ENCODE measurements around the gene CRYGD. TPM values are rescaled to one million over a fixed set of nuclear protein-coding genes. Genes with fewer than 3 reads are reported as not detected.
"Not testable (repeated sequence)": the region's sequence is repeated elsewhere in the genome, so short reads cannot be mapped to it uniquely, and the experiment has no call there.

CRYGD gene
- not detected for total RNA-seq

GRCh38 chr2:208124013-208124715 is at the start of gene CRYGD:
CRYGD (minus strand) TSS chr2:208124524; CDS start chr2:208124473, 51 bp downstream.
- not testable (repeated sequence) for DNase-seq (ENCODE audit: low spot score)

- no peak for DNase-seq (ENCODE audit: low spot score)
Measured at GRCh38 chr2:208172125-208172524, 47.8 kb upstream of the CRYGD start.

- no peak for DNase-seq (ENCODE audit: low spot score)
Measured at GRCh38 chr2:208164951-208165755, 40.8 kb upstream of the CRYGD start.

GRCh38 chr2:208163489-208163888 is 39.2 kb upstream of the CRYGD start, which contains the start of gene CRYGA:
CRYGA (minus strand) TSS chr2:208163589; CDS start chr2:208163556, 33 bp downstream.
- no peak for DNase-seq (ENCODE audit: low spot score)

- no peak for DNase-seq (ENCODE audit: low spot score)
Measured at GRCh38 chr2:208156439-208156838, 32.1 kb upstream of the CRYGD start.

- no peak for DNase-seq (ENCODE audit: low spot score)
Measured at GRCh38 chr2:208153156-208153555, 28.8 kb upstream of the CRYGD start.

- no peak for DNase-seq (ENCODE audit: low spot score)
Measured at GRCh38 chr2:208150956-208151355, 26.6 kb upstream of the CRYGD start.

GRCh38 chr2:208150094-208150493 is 25.8 kb upstream of the CRYGD start:
- DNase-seq (ENCODE audit: low spot score), result no peak

GRCh38 chr2:208148803-208149202 is 24.5 kb upstream of the CRYGD start:
- DNase-seq (ENCODE audit: low spot score), result no peak

- DNase-seq (ENCODE audit: low spot score), result no peak
Measured at GRCh38 chr2:208147759-208148158, 23.4 kb upstream of the CRYGD start.

GRCh38 chr2:208147008-208147407 is 22.7 kb upstream of the CRYGD start:
- DNase-seq (ENCODE audit: low spot score), result no peak

- no peak for DNase-seq (ENCODE audit: low spot score)
Measured at GRCh38 chr2:208146006-208146405, 21.7 kb upstream of the CRYGD start, which contains the start of gene CRYGB. CRYGB (minus strand) TSS chr2:208146158; CDS start chr2:208146120, 38 bp downstream.

- DNase-seq (ENCODE audit: low spot score), result no peak
Measured at GRCh38 chr2:208142925-208143799, 18.8 kb upstream of the CRYGD start.

GRCh38 chr2:208142240-208142924 is 18.1 kb upstream of the CRYGD start:
- no peak for DNase-seq (ENCODE audit: low spot score)

- DNase-seq (ENCODE audit: low spot score), result no peak
Measured at GRCh38 chr2:208139447-208139846, 15.1 kb upstream of the CRYGD start.

GRCh38 chr2:208138334-208138733 is 14.0 kb upstream of the CRYGD start:
- not testable (repeated sequence) for DNase-seq (ENCODE audit: low spot score)

- DNase-seq (ENCODE audit: low spot score), result no peak
Measured at GRCh38 chr2:208136716-208137094, 12.4 kb upstream of the CRYGD start.

- DNase-seq (ENCODE audit: low spot score), result no peak
Measured at GRCh38 chr2:208135794-208136715, 11.7 kb upstream of the CRYGD start.

- DNase-seq (ENCODE audit: low spot score), result no peak
Measured at GRCh38 chr2:208134928-208135586, 10.7 kb upstream of the CRYGD start.

GRCh38 chr2:208130712-208131110 is 6.4 kb upstream of the CRYGD start:
- DNase-seq (ENCODE audit: low spot score), result no peak

All from ureter (tissue), 1 donor.